B cell (primary cell): ENCODE data around the gene CRYAA. TPM values are rescaled to one million over a fixed set of nuclear protein-coding genes. Genes with fewer than 3 reads are reported as not detected.
"Not testable (repeated sequence)": the region's sequence is repeated elsewhere in the genome, so short reads cannot be mapped to it uniquely, and the experiment has no call there.

ENCODE experiments used
- ATAC-seq: fragments of 200-7000 bp; cut with Tn5 transposase; one replicate; pipeline ENCODE4 v1.10.0; 2021; ENCODE audit warnings: low read depth, mild to moderate bottlenecking, moderate number of reproducible peaks, moderate library complexity
- CTCF ChIA-PET: fragments of 350-600 bp; sonication (Branson Sonifier 250); formaldehyde crosslinking; loops from one replicate; lab custom pipeline; 2021; ENCODE audit warnings: antibody characterized with exemption, inconsistent platforms; lab: Charles Lee
- POLR2A ChIA-PET: fragments of 350-600 bp; sonication (Branson Sonifier 250); formaldehyde crosslinking; loops from one replicate; lab custom pipeline; 2021; ENCODE audit warnings: antibody characterized with exemption; lab: Charles Lee
- DNase-seq: peaks from one replicate; pipeline ENCODE4 v3.0.0; 2013
- H2AFZ ChIP-seq: 2 replicates; pipeline ENCODE4 v1.6.1; 2012; ENCODE audit warnings: mild to moderate bottlenecking, low read depth, low read length; ENCODE audit not compliant: insufficient read depth, poor library complexity, severe bottlenecking
- H3K27ac ChIP-seq, 2 donors: 1 replicate in 1 of 2; 2 replicates in 1 of 2; pipeline ENCODE4 v1.5.1; 2012 to 2013; ENCODE audit warnings: low read length in 2 of 2, mild to moderate bottlenecking in 2 of 2, moderate library complexity in 1 of 2
- H3K27me3 ChIP-seq, 4 experiments: fragments of 200-600 bp in 1 of 4; sonication (generic) in 1 of 4; replicated peaks in 1 of 4; 1 replicate in 2 of 4; 2 replicates in 2 of 4; pipeline versions ENCODE4 v1.6.1 to v1.7.0; 2013 to 2016; ENCODE audit warnings: low read length in 3 of 4, mild to moderate bottlenecking in 2 of 4, mixed read lengths in 1 of 4, moderate library complexity in 1 of 4; ENCODE audit not compliant: insufficient read depth in 4 of 4, control insufficient read depth in 3 of 4; ENCODE audit errors: control extremely low read depth in 1 of 4
- H3K36me3 ChIP-seq, 2 experiments: replicated peaks in 1 of 2; 1 replicate in 1 of 2; 2 replicates in 1 of 2; pipeline versions ENCODE4 v1.6.1 to v1.7.1; 2013; ENCODE audit warnings: low read length in 1 of 2; ENCODE audit not compliant: insufficient read depth in 2 of 2, control insufficient read depth in 1 of 2; ENCODE audit errors: control extremely low read depth in 1 of 2, extremely low read depth in 1 of 2
- H3K4me1 ChIP-seq, 2 donors: fragments of 200-600 bp in 1 of 2; sonication (generic) in 1 of 2; 1 replicate in 1 of 2; 2 replicates in 1 of 2; pipeline versions ENCODE4 v1.5.1 to v1.6.1; 2013 to 2017; ENCODE audit warnings: low read length in 2 of 2; ENCODE audit not compliant: control insufficient read depth in 2 of 2, insufficient read depth in 2 of 2
- H3K4me2 ChIP-seq: replicated peaks from 2 replicates; pipeline ENCODE3; 2012; ENCODE audit warnings: mild to moderate bottlenecking, low read depth, low read length; ENCODE audit not compliant: poor library complexity, severe bottlenecking
- H3K4me3 ChIP-seq, 5 experiments: fragments of 200-600 bp in 1 of 5; sonication (generic) in 1 of 5; 1 replicate in 3 of 5; 2 replicates in 2 of 5; pipeline versions ENCODE4 v1.5.1 to v1.7.0; 2011 to 2016; ENCODE audit warnings: low read length in 4 of 5, mild to moderate bottlenecking in 4 of 5, low read depth in 2 of 5, control low read depth in 1 of 5, moderate library complexity in 1 of 5; ENCODE audit not compliant: insufficient read depth in 1 of 5; ENCODE audit errors: control extremely low read depth in 1 of 5, extremely low read depth in 1 of 5
- H3K79me2 ChIP-seq: fragments of 200-600 bp; sonication (generic); one replicate; pipeline ENCODE4 v1.6.0; 2016; ENCODE audit warnings: low read length; ENCODE audit not compliant: control insufficient read depth, insufficient read depth
- H3K9ac ChIP-seq: fragments of 200-600 bp; sonication (generic); 2 replicates; pipeline ENCODE4 v1.6.1; 2017; ENCODE audit warnings: mild to moderate bottlenecking, low read length, moderate library complexity
- H3K9me3 ChIP-seq, 3 donors: one replicate each; pipeline versions ENCODE4 v1.6.1 to v1.7.1; 2013; ENCODE audit warnings: low read length in 2 of 3; ENCODE audit not compliant: control insufficient read depth in 2 of 3, insufficient read depth in 1 of 3; ENCODE audit errors: control extremely low read depth in 1 of 3
- H4K20me1 ChIP-seq: 2 replicates; pipeline ENCODE4 v1.6.0; 2012; ENCODE audit warnings: mild to moderate bottlenecking, low read length; ENCODE audit not compliant: insufficient read depth, control insufficient read depth, poor library complexity, severe bottlenecking
- H3K27ac Mint-ChIP-seq: one replicate; pipeline ENCODE4 v1.8.0; 2021; ENCODE audit warnings: mixed read lengths
- H3K27me3 Mint-ChIP-seq: one replicate; pipeline ENCODE4 v1.8.0; 2021; ENCODE audit warnings: mixed read lengths
- H3K4me1 Mint-ChIP-seq: one replicate; pipeline ENCODE4 v1.8.0; 2021; ENCODE audit warnings: mixed read lengths
- H3K4me3 Mint-ChIP-seq: one replicate; pipeline ENCODE4 v1.8.0; 2021; ENCODE audit warnings: mixed read lengths
- H3K9me3 Mint-ChIP-seq: one replicate; pipeline ENCODE4 v1.8.0; 2022; ENCODE audit warnings: mixed read lengths; ENCODE audit not compliant: insufficient read depth
- WGBS: methylation state at CpG from one replicate; pipeline ENCODE4 v1.1.5; 2013; ENCODE audit warnings: missing lambda C conversion rate; ENCODE audit not compliant: insufficient coverage; 5-methylcytosine and 5-hydroxymethylcytosine counted together
- intact Hi-C: fragments of 100-400 bp; cut with micrococcal nuclease; formaldehyde crosslinking; loops from one replicate; pipeline ENCODE4 v1.10.0; 2022
- polyA plus RNA-seq: library from polyadenylated mRNA; depleted of rRNA; stranded (reverse); fragments of >200 nt; gene quantifications from 2 replicates; pipeline ENCODE4 v1.2.3, GENCODE V29; 2012
- total RNA-seq, 2 donors: library from RNA; stranded (reverse); fragments of 120-200 nt in 1 of 2; gene quantifications; 1 replicate in 1 of 2; 2 replicates in 1 of 2; pipeline versions ENCODE4 v1.2.3 to v1.2.4, GENCODE V29; 2013 to 2022

The CRYAA gene
- total and polyA plus RNA-seq, 2 donors (not counting 1 experiment from before 2014, with no cell fraction given) = not detected

GRCh38 chr21:43169891-43170290, 1.1 kb downstream of the CRYAA start:
- H3K79me2 ChIP-seq, H3K4me2 ChIP-seq, H3K4me1 ChIP-seq, H3K27ac ChIP-seq, POLR2A ChIA-PET, H3K4me3 ChIP-seq, H3K4me3 Mint-ChIP-seq, CTCF ChIA-PET, H3K4me1 Mint-ChIP-seq, H3K27me3 Mint-ChIP-seq, ATAC-seq, H3K9me3 ChIP-seq, H3K27ac Mint-ChIP-seq, H3K9me3 Mint-ChIP-seq, H3K9ac ChIP-seq, H3K36me3 ChIP-seq, H2AFZ ChIP-seq, H3K27me3 ChIP-seq, DNase-seq, H4K20me1 ChIP-seq, intact Hi-C loops: not testable (repeated sequence)
- WGBS = no CpG with 5 or more reads among the region's 10 CpGs

- H3K9ac ChIP-seq, H3K4me2 ChIP-seq, H3K4me1 Mint-ChIP-seq, H3K27me3 ChIP-seq, H3K79me2 ChIP-seq, H3K27ac Mint-ChIP-seq, POLR2A ChIA-PET, H2AFZ ChIP-seq, H3K36me3 ChIP-seq, H3K27ac ChIP-seq, ATAC-seq, H3K4me1 ChIP-seq, H3K4me3 Mint-ChIP-seq, intact Hi-C loops, CTCF ChIA-PET, H3K27me3 Mint-ChIP-seq, H3K9me3 Mint-ChIP-seq, DNase-seq, H4K20me1 ChIP-seq, H3K9me3 ChIP-seq: not testable (repeated sequence)
- H3K4me3 ChIP-seq = peak overlapping the region in 1 of 5 experiments; percentile 17
- WGBS = no CpG with 5 or more reads among the region's 29 CpGs
These were observed 4.0 kb downstream of the CRYAA start for GRCh38 chr21:43172812-43173211.

- intact Hi-C loops, H3K27ac ChIP-seq, H3K9ac ChIP-seq, POLR2A ChIA-PET, H3K27ac Mint-ChIP-seq, H3K4me3 Mint-ChIP-seq, H3K9me3 Mint-ChIP-seq, H3K36me3 ChIP-seq, H3K27me3 ChIP-seq, H4K20me1 ChIP-seq, H3K4me3 ChIP-seq, CTCF ChIA-PET, H3K79me2 ChIP-seq, H2AFZ ChIP-seq, H3K4me1 ChIP-seq, H3K4me2 ChIP-seq, H3K4me1 Mint-ChIP-seq, H3K27me3 Mint-ChIP-seq, ATAC-seq, H3K9me3 ChIP-seq: not testable (repeated sequence)
- peak; percentile 39 for DNase-seq
- WGBS = no CpG with 5 or more reads among the region's 18 CpGs
These were observed 4.6 kb downstream of the CRYAA start for GRCh38 chr21:43173438-43173837.

GRCh38 chr21:43173930-43174329, 5.1 kb downstream of the CRYAA start:
- H3K4me1 ChIP-seq, POLR2A ChIA-PET, H3K4me2 ChIP-seq, H3K27ac ChIP-seq, H3K4me1 Mint-ChIP-seq, H3K27me3 Mint-ChIP-seq, H4K20me1 ChIP-seq, H3K9me3 ChIP-seq, H3K27ac Mint-ChIP-seq, H3K4me3 Mint-ChIP-seq, intact Hi-C loops, H3K9ac ChIP-seq, H3K79me2 ChIP-seq, DNase-seq, CTCF ChIA-PET, ATAC-seq, H3K9me3 Mint-ChIP-seq, H3K27me3 ChIP-seq, H2AFZ ChIP-seq, H3K4me3 ChIP-seq, H3K36me3 ChIP-seq: not testable (repeated sequence)
- no CpG with 5 or more reads among the region's 12 CpGs for WGBS
